ENCODE measurements around the gene TSEN15.
A peak's percentile ranks its signal among the peaks of the same experiment; 100 is the strongest.

Gene TSEN15

GRCh38 chr1:184060316-184060715, 8.8 kb downstream of the TSEN15 start (continued):
- TF ChIP-seq ZNF596 (tag by site-specific recombination; IDR thresholded peaks at IDR 0.05) (no peak), ZNF830 (tag by site-specific recombination; IDR thresholded peaks at IDR 0.05; ENCODE audit: low read depth) (no peak), ZSCAN23 (tag by site-specific recombination; IDR thresholded peaks at IDR 0.05) (no peak), ZNF76 (tag by site-specific recombination; IDR thresholded peaks at IDR 0.05; ENCODE audit: borderline replicate concordance, low read depth) (no peak), ZNF211 (tag by site-specific recombination; IDR thresholded peaks at IDR 0.05; ENCODE audit: low read depth) (no peak), ZNF148 (tag by site-specific recombination; IDR thresholded peaks at IDR 0.05; ENCODE audit: borderline replicate concordance) (no peak), ZNF274 (IDR thresholded peaks at IDR 0.05; ENCODE audit: low read length) (no peak), ZNF274 (tag by site-specific recombination; IDR thresholded peaks at IDR 0.05; ENCODE audit: borderline replicate concordance) (no peak), MYNN (tag by site-specific recombination; IDR thresholded peaks at IDR 0.05; ENCODE audit: borderline replicate concordance) (no peak)

- Histone ChIP-seq H3K36me3 (ENCODE audit: control insufficient read depth in 2 of 2, insufficient read depth in 1 of 2, low read length in 2 of 2) (peaks cover 0 to 11% of the 10 kb centered on the region in 2 experiments; a peak in 1 of 3 replicates), H3K4me3 (ENCODE audit: low read depth, low read length) (no peak overlapping the region), H3K27ac (ENCODE audit: extremely low read depth, low read depth, low read length) (no peak overlapping the region), H3K9me3 (ENCODE audit: control insufficient read depth, insufficient read depth, low read depth, low read length) (no peaks in the 10 kb centered on the region), H3K4me1 (ENCODE audit: control insufficient read depth, insufficient read depth, low read length) (peaks cover 7% of the 10 kb centered on the region; the same call in 1 of the 2 replicates)
- ChIA-PET POLR2A (interaction anchor here (1.3 kb wide), 1 partner anchor 10 kb away, joined by 4 read pairs; the partner anchor contains the start of gene TSEN15), CTCF (no interaction called here)
- TF ChIP-seq REPIN1 (tag by site-specific recombination; IDR thresholded peaks at IDR 0.05; ENCODE audit: low read depth) (no peak), PRDM1 (tag by site-specific recombination; IDR thresholded peaks at IDR 0.05) (peak; percentile 52), PBX3 (CRISPR knock-in tag; IDR thresholded peaks at IDR 0.05) (no peak), SALL2 (tag by site-specific recombination; IDR thresholded peaks at IDR 0.05; ENCODE audit: borderline replicate concordance) (no peak), AEBP2 (tag by site-specific recombination; IDR thresholded peaks at IDR 0.05; ENCODE audit: borderline replicate concordance) (no peak), ZBTB8A (tag by site-specific recombination; IDR thresholded peaks at IDR 0.05) (no peak), PRDM6 (tag by site-specific recombination; IDR thresholded peaks at IDR 0.05) (peak; percentile 84), ZNF555 (tag by site-specific recombination; conservative IDR thresholded peaks at IDR 0.05) (no peak), ZNF155 (tag by site-specific recombination; IDR thresholded peaks at IDR 0.05) (no peak), ZBTB44 (tag by site-specific recombination; IDR thresholded peaks at IDR 0.05) (no peak), ZNF843 (tag by site-specific recombination; IDR thresholded peaks at IDR 0.05) (no peak), GFI1B (tag by site-specific recombination; IDR thresholded peaks at IDR 0.05) (no peak), BCL11A (tag by site-specific recombination; IDR thresholded peaks at IDR 0.05; ENCODE audit: low read depth) (no peak), FEZF1 (tag by site-specific recombination; IDR thresholded peaks at IDR 0.05) (0 out of 2 replicates have a peak, but pooled peaks have one; percentile 13), ZNF416 (tag by site-specific recombination; IDR thresholded peaks at IDR 0.05) (no peak), ZBTB20 (tag by site-specific recombination; IDR thresholded peaks at IDR 0.05) (no peak), ZSCAN23 (tag by site-specific recombination; IDR thresholded peaks at IDR 0.05) (no peak), HIC1 (tag by site-specific recombination; IDR thresholded peaks at IDR 0.05) (no peak)
These were observed 10.0 kb downstream of the TSEN15 start for GRCh38 chr1:184061396-184062003.

All from HEK293 (cell line).